Fibroblast of gingiva (primary cell): ENCODE results near the gene SPINK6.
A peak's percentile ranks its signal among the peaks of the same experiment; 100 is the strongest.

ENCODE experiments used
- DNase-seq: peaks from one replicate; pipeline ENCODE4 v3.0.0-alpha.2; 2011; ENCODE audit warnings: low read depth

Gene SPINK6, protein sequence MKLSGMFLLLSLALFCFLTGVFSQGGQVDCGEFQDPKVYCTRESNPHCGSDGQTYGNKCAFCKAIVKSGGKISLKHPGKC

DNA sequence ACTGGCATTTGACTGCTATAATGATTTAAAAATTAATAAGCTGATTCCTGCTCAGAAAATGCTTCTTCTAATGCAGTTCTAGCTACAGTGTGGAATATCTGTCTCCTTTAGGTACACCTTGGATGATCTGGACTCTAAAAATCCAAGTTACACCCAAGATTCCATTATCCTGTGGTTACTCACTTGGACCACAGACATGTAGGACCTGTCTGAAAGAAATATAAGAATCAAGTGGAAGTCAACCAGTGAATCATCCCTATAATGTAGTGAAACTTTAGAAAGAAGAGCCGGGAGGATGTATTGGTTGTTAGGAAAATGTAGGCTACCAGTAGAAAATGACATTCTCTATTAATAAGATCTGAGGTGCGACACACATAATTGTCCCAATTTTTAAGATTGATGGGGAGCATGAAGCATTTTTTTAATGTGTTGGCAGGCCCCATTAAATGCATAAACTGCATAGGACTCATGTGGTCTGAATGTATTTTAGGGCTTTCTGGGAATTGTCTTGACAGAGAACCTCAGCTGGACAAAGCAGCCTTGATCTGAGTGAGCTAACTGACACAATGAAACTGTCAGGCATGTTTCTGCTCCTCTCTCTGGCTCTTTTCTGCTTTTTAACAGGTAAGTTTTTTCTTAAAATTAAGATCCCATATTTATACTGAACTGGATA lies at the start of gene SPINK6:
Gene SPINK6, plus strand, starts transcription at position 512 of the 673 bp plus-strand sequence. Its CDS starts 55 bp downstream, at position 567.
- DNase-seq, result no peak

- no peak for DNase-seq
Observed at GRCh38 chr5:148156609-148157008, 46.2 kb upstream of the SPINK6 start.

DNA sequence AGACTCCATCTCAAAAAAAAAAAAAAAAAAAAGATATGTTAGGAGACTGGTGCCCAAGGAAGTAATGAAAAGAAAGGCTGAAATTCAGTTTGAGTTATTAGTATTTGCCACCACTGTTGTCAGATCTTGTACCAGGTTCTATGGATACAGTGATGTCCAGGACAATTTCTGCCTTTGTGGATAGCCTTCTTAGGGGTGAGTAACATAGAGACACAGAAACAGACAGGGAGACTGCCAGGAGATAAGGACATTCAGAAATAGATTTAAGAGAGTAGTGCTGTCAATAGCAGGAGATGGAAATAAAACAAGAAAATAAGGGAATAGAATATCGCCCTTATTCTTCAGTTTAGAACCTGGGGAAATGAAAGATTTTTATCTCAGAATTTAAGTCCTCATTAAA lies 40.8 kb upstream of the SPINK6 start:
- DNase-seq, result no peak

- DNase-seq, result no peak
Observed at GRCh38 chr5:148163345-148163744, 39.5 kb upstream of the SPINK6 start.

- no peak for DNase-seq
Observed at GRCh38 chr5:148166550-148167283, 36.1 kb upstream of the SPINK6 start.

- no peak for DNase-seq
Observed at GRCh38 chr5:148168246-148168645, 34.6 kb upstream of the SPINK6 start, which contains the start of gene SPINK14. SPINK14 (plus strand) TSS chr5:148168546; CDS start chr5:148169733, 1,187 bp downstream.

DNA sequence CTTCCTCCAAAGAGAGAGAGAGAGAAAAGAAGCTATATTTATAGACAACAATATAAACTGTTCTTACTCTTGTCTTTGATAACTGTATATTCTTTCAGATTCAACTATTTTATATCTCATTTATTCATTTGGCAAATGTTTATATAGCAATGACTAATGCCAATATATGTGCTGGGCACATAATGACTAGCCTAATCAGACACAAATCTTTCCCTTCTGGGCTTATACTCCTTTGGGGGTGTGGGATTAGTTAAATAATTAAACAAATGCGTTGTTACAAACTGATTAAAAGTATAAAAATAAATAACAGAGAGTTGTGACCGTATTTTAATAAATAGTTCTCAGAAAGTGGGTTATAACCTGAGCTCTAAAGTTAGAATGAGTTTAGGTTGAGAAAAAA lies 30.5 kb upstream of the SPINK6 start:
- no peak for DNase-seq

- no peak for DNase-seq
Observed at GRCh38 chr5:148176480-148176879, 26.4 kb upstream of the SPINK6 start.

GRCh38 chr5:148177207-148177606 lies 25.6 kb upstream of the SPINK6 start:
- no peak for DNase-seq

- peak; percentile 51 for DNase-seq
Observed at GRCh38 chr5:148179234-148179824, 23.5 kb upstream of the SPINK6 start.

DNA sequence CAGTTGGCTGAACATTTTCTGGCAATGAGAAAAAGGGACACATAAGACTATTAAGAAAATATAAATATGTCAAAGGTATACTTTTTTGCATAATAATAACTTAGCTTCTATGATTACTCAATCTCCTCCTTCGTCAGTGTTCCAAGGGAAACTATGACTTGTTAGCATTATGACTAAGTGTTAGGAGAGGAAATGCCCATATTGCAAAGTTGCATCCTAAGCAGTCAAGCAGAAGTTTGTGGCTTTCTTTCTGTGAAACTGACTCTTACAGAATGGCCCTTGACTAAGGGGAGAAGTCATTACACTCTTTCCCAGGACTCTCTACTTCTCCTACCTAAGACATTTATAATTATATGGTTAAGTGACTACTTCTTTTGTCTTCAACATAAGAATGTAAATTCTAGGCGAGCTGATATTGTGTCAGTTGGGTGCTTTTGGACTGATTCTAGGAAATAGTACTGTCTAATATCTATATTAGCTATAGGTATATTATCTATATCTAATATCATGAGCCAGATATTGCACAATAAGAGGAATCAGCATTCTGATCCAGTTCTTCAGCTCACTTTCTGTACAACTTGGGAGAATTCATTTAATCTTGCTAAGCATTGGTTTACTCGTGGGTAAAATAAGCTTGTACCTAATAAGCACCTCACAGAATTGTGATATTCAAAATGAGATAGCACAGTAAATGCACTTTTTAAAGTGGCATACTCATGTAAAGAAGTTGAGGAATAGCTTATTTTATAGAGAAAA lies 16.4 kb upstream of the SPINK6 start:
- DNase-seq, result peak; percentile 67

DNA sequence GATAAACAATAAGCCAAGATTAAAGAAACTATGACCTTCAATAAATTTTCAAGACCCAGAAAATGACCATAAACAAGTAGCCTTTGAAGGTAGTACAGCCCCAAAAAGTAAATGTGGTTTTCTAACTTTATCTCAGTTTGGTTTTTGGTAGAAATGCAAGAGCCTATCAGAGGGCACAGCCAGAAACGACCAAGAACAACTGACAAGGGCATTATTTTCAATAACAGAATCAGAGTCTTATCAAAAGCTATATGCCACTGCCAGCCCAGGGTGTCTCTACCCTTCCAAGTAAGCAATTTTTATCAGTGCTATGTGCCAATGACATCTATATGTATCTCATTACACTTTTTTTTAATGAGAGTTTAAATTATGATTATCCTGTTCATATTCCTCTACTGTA lies 11.8 kb upstream of the SPINK6 start:
- DNase-seq, result no peak

DNA sequence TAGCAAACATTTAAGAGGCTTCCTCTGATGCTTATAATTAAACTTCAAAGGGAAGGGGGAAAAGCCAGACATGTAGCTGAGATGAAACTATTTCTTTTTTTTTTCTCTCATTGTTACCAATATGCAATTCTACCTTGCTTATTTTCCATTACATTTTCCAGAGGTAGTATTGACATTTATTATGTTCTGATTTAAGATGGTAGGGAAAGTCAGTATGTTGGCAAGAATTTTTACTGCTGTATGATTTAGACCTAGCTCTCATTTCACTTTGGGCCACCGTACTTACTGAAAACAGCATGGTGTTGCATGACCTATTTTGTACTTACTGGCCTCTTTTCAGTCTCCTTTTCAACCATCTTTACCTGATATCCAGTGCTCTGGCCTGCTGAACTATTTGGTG lies 9.6 kb upstream of the SPINK6 start:
- no peak for DNase-seq

DNA sequence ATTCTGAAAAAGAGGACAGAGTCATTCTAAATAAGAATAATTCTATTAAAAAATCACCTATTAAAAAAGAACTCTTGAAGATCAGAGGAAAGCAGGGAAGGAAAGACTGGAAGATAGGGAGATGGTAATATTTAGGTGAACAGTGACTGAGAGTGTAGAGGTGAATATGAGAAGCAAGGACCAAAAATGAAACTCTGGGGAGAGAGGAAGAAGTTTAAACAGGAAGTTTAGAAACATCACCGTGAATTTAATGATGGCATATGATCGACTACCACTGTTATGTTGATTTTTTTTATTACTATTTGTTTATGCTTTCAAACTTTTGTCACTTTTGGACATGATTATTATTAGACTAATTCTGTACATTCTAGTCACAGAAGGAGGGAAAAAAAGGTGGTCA lies 1.7 kb upstream of the SPINK6 start:
- DNase-seq, result no peak

- DNase-seq, result no peak
Observed at GRCh38 chr5:148205044-148205806, 2.4 kb downstream of the SPINK6 start.

- DNase-seq, result no peak
Observed at GRCh38 chr5:148205865-148206264, 3.0 kb downstream of the SPINK6 start.

GRCh38 chr5:148206620-148207019 lies 3.8 kb downstream of the SPINK6 start:
- DNase-seq, result no peak

GRCh38 chr5:148208226-148208625 lies 5.4 kb downstream of the SPINK6 start:
- no peak for DNase-seq

DNA sequence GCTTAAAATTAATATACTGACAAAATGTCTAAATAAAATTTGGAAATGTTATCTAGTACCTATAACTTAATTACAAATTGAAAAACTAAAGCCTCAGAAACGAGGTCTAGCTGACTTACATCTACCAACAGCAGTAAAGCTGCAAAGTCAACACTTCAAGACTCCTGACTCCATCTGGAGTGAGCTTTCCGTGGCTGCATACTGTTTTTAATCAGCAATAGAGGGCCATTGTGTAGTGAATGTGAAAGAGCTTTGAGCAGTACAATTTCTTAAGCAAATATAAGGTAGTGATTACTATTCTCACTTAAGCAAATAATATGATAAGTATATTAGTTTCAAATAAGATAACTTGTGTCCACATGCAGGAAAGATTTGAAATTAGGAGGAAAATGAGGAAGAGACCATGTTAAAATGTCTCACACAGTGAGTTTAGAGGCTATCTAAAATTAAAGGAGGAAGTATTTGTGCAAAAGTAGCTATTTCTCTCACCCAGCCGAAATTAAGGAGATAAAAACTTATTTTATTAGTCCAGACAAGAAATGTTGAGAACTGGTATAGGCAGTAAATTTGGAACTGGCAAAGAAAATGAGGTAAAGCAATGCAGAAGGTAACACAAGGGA lies 6.4 kb downstream of the SPINK6 start:
- DNase-seq, result no peak

DNA sequence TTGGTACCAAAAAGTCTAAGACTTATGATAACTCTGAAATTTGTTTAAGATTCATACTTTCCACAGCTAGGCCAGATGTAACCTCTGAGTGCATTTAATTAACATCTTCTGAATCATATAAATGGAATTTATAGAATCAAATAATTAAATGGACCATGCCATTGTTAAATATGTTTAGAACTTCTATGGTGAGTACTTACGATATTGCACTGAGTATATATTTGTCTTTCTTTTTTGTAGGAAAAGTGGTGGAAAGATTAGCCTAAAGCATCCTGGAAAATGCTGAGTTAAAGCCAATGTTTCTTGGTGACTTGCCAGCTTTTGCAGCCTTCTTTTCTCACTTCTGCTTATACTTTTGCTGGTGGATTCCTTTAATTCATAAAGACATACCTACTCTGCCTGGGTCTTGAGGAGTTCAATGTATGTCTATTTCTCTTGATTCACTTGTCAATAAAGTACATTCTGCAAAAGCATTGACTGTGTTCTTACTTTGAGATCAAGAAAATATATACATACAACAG lies 11.9 kb downstream of the SPINK6 start:
- no peak for DNase-seq

DNA sequence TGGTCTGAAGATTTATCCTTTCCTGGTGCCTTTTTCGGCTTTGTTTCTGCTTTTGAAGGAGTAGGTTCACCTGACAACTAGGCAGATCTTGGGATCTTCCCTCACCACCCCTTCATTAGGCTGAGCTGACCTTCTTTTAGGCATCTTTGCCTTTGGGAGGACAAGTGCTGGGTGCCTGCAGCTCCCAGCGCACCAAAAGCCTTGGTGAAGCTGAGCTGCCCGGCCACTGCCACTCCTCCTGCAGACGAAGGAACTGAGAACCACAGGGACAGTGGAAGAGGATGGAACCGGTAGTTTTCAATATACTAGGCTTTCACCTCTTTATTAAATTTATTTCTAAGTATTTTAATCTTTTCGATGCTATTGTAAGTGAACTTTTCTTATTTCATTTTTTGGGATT lies 18.7 kb downstream of the SPINK6 start:
- no peak for DNase-seq
